HG02970 (cell line): ENCODE measurements around the gene PPP1R9A.
"Not testable (repeated sequence)": the region's sequence is repeated elsewhere in the genome, so short reads cannot be mapped to it uniquely, and the experiment has no call there.

Source experiments
- ATAC-seq: cut with Tn5 transposase; IDR thresholded peaks from one replicate; pipeline ENCODE4 v1.9.1; 2021; ENCODE audit warnings: mild to moderate bottlenecking, moderate library complexity, moderate number of reproducible peaks; ENCODE audit not compliant: unreplicated experiment, low FRiP score

PPP1R9A gene

DNA sequence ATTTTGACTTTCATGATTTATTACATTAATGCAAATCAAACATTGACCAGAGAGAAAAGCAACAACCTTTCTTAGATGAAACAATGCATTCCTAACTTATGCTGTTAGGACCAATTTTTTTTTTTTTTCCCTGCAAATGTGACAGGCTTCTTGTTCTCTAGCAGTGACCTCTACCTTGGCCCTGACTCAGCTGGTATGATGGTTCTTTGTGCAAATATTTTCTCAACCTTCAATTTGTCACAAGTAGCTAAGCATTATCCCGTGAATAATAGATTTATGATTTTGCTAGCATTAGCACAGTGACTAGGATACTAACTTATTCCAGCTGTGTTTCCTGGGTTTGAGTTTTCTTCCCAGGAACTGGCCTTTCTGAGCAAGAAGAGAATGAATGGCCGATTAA, 64.9 kb downstream of the PPP1R9A start:
- ATAC-seq = no peak

DNA sequence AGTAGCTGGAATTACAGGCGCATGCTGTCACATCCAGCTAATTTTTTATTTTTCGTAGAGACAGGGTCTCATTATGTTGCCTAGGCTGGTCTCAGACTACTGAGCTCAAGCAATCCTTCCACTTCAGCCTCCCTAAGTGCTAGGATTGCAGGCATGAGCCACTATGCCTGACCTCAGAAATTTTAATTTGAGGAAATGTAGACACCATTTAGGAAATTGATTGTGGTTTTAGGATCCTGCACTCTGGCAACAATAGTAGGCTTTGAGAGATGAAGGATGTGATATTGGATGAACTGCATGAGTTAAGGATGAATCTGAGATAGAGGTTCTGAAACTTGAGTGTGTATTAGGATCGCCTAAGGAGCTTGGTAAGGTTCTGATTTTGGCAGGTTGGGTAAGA, 66.5 kb downstream of the PPP1R9A start:
- ATAC-seq = no peak

DNA sequence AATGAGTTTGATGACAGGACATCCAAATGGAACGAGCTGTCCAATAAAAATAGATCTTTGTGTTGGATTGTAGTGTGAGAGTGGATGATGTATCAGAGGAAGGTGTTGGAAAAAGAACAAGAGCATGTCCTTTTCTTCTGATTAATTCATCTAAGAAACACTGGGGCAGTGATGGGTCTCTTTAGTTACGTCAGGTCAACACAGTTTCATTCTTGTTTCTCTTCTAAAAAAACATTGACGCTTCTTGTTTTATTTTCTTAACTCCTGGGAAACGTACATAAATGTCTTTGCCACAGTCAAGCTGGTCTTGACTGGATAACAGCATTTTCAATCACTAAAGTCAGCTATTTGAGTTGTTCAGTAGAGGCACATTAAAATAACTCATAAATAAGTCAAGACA, 67.0 kb downstream of the PPP1R9A start:
- ATAC-seq = no peak

DNA sequence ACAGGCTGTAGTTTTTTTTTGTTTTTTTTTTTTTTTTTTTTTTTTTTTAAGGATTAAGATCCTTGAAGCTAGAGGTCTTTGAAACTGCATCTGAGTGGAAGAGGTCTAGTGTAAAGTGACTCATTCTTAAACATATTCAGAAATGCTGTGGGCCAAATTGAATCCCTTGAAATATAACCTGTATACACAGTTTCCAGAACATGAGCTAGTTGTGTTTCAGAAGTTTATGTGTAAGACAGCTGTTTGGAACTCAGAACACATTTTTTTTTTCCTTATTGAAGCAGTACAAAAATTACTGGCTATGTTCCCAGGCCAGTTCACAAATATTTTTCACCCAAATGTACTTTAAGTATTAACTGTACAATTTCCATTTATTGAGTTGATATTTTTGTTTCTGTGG, 67.9 kb downstream of the PPP1R9A start:
- no peak for ATAC-seq

DNA sequence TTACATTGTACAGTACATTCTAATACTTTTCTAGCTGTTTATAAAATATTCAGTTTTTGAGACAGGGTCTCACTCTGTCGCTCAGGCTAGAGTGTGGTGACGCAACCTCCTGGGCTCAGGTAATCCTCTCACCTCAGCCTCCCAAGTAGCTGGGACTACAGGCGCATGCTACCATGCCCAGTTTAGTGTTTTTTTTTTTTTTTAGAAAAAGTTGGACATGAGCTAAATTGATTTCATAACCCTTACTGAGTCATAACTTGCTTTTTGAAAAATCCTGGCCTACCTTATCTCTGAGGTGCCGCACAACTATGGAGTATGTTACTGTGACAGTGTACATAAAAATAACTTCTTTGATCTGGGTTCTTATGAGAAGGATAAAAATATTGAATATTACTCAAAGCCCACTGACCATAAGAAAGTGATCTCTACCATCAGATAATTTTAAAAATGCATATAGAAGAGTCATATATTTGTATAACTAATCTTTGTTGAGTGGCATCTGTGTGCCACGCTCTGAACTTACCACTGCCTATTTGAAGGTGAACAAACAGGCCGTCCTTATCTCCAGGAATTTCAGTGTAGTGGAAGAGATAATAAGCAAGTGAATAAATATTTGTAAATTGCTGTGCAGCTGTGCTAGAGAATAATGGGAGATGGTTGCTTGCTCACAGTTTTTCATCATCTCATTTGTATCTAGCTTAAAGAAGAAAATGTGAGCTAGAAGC, 73.2 kb downstream of the PPP1R9A start:
- no peak for ATAC-seq

DNA sequence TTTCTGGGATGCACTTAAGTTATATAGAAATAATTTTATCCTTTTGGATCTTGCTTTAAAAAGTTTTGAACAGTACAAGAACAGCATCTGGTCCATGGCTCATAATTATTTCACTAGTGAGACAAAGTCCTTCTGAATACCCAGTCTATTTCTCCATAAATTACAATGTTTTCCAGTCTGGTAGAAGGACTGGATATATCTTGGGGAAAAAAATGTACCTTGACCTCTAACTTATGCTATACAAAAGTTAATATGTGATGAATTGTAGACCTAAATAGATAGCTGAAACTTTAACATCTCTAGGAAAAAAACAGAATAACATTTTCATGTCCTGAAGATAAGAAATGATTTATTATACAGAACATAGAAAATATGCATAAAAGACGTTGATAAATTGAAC, 88.5 kb downstream of the PPP1R9A start:
- no peak for ATAC-seq

DNA sequence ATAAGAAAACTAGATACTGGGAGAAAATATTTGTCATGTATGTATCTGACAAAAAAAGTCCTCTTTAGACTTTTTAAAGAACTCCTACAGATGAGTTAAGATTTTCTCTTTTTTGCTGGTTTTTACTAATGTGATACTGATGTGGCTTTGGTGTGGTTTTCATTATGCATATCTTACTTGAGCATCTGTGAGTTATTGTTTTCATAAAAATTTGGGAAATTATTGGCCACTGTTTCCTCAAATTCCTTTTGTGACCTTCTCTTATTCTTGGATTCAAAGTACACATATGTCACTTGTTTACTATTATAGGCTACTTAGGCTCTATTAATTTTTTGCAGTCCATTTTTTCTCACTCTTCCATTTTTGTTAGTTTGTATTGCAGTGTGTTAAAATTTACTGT, 89.0 kb downstream of the PPP1R9A start:
- ATAC-seq = no peak

DNA sequence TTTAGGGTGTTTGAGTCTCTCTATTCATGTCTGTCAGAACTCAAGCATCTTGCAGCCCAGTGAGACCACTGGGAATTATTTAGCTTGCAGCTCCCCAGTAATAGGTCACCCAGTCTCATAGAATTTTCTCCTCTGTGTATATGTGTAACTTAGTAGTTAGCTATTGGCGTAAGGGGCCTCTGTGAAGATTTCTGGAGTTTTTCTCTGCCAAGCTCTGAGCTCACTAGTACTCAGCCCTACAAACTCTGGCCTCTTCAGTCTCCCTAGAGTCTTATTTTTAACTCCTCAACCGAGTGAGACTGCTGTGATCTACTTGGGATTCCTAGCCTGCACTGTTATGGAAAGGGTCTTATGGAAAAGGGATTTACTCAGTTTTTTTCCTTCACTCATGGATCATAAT, 90.2 kb downstream of the PPP1R9A start:
- no peak for ATAC-seq

DNA sequence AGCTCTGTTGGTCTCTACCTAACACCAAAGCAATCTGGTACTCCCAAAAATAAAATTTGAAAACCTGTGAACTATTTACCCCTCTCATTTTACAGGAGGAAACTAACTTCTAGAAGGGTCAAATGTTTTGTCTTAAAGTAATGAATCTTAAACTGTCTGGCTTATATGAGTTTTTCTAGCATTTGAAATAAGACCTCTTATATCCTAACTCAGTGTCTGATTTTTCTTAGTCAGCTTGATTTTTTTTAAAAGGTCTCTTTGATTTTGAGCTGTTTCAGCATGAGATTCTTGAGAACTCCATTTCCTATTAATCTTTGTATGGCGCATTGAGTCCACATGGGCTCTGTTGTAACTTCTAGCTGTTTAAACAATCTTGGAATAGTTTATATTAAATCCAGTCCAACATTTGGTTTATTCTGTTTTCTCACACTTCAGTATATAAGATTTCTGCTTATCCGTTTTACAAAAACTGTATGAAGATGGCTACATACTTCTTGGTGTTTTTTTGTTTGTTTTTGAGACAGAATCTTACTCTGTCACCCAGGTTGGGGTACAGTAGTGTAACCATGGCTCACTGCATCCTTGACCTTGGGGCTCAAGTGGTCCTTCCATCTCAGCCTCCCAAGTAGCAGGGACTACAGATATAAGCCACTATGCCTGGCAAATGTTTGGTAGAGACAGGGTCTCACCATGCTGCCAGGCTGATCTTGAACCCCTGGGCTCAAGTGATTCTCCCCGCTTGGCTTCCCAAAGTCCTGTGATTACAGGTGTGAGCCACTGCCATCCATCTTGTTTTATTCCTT, 91.1 kb downstream of the PPP1R9A start:
- ATAC-seq = no peak

DNA sequence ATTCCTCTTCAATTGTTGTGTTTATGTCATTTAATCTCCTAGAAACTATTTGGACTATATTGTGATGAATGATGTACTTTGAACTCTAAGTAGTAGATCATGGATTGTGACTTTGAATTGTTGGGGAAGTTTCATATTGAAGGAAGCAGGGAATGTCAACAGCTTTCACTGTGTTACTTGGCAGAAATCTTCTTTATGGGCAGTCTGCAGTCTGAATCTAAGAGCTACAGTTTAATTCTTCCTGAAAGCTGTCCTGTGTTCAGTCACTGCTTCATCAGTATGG, 91.6 kb downstream of the PPP1R9A start:
- no peak for ATAC-seq

DNA sequence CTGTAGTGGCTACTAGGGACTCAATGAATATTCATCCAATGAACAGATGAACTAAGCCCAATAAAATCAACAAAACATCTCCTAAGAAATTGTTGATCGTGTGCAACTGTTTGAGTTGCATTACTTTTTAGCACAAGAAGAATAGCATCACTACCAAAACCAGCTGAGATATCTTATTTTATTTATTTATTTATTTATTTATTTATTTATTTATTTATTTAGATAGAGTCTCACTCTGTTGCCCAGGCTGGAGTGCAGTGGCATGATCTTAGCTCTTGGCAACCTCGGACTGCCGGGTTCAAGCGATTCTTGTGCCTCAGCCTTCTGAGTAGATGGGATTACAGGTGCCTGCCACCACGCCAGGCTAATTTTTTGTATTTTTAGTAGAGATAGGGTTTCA, 92.2 kb downstream of the PPP1R9A start:
- ATAC-seq = not testable (repeated sequence)

DNA sequence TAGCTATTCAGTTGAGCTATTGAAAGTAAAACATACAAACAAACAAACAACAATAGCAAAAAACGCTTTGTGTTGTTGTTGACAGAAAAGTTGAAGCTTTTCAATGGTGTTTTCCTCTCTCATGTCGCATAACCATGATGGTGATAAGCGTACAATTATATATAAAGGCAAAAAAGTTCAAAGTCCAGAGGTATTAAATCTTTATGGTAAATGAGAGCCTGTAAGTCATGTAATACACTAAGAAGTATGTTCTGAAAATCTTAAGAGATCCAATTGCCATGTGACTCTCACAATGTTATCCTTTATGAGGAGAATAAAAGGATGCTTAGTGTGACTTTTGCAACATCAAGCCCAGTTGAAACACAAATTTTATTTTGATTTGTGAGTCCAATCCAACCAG, 93.9 kb downstream of the PPP1R9A start:
- no peak for ATAC-seq

DNA sequence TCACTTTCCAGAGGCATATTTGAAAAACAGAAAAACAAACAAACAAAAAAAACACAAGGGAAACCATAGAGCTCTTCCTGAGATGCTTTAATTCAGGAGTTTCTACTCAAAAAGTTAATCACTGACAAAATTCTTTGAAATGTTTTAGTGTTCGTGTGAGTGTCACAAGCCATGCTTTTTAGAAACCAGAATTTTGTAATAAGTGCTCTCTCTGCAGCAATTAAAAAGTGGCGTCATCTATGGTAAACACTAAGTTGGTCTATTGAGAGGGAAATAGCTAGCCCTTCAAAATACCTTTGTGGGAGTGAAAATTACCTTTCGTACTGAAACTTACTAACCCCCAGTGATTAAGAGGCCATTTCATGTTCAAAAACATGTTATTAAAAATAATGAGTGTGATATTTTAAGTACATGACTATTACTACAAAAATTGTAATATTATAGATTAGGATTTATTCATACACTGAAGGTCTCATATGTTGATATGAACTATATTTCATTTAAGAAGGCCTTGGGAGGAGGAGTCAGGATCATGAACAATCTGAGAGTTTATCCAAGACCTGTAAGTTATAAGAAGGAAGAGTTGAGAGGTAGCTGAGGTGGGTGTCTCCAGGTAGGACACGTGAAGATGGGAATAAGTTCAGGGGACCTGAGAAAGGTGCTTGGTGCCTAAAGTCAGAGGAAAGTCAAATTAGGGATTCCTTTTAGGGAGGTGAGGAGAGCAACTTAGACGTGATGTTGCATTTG, 94.6 kb downstream of the PPP1R9A start:
- no peak for ATAC-seq

DNA sequence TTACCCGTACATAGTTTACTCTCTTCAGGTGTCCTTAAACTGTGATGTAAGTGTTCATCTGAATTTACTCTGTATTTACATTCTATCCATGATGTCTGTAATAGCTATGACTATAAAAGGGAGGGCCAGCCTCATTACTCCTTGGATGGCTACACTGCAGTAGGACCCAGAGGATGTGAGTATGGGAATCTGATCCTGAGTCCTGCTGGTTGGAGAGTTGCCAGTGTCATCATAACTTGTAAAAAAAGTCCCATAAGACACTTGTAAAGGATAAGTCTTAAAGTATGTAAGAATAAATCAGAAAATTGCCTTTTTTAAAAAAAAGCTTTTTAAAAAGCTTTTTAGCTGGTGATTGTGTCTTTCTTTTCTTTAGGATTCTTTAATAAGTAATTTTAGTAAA, 95.4 kb downstream of the PPP1R9A start:
- no peak for ATAC-seq

DNA sequence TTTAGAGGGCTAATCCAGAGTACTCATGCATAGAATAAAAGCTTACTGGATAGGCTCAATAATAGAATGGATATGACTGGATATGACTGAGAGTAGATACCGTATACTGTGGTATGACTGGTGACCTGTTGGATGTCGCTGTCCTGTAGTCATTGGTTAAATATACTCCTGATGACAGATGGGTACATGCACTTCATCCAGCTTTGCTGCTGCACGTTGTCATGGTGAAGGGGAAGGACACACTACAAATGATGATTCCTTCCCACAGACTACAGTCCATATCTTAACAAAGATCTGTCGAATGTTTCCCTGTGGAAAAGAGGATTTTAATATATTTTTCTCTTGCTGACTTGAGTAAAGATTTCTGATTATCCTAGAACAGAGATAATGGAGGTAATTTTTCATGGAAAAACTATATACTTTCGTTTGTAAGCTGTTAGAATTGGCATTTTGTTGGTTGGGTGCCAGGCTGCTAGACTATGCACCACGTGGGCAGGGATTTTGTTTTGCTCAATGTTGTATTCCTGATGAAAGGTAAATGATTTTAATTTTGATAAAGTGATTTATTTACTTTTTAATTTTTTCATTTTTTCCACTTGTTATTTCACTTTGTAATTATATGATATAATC, 97.3 kb downstream of the PPP1R9A start:
- no peak for ATAC-seq

DNA sequence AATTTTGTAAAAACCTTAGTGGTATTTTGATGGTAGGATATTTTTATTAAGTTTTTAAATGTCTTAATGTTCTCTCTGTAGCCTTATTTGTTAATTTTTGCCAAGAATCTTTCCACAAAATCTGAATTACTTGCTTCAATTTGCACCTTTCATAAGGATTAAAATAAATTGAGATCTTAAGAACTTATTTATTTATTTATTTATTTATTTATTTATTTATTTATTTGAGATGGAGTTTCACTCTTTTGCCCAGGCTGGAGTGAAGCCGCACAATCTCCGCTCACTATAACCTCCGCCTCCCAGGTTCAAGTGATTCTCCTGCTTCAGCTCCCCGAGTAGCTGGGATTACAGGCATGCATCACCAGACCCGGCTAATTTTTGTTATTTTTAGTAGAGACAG, 98.6 kb downstream of the PPP1R9A start:
- ATAC-seq = no peak

DNA sequence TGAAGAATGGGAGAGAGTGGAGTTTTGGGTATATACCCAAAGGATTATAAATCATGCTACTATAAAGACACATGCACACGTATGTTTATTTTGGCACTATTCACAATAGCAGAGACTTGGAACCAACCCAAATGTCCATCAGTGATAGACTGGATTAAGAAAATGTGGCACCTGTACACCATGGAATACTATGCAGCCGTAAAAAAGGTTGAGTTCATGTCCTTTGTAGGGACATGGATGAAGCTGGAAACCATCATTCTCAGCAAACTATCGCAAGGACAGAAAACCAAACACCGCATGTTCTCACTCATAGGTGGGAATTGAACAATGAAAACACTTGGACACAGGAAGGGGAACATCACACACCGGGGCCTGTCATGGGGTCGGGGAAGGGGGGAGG, 101.4 kb downstream of the PPP1R9A start:
- not testable (repeated sequence) for ATAC-seq

DNA sequence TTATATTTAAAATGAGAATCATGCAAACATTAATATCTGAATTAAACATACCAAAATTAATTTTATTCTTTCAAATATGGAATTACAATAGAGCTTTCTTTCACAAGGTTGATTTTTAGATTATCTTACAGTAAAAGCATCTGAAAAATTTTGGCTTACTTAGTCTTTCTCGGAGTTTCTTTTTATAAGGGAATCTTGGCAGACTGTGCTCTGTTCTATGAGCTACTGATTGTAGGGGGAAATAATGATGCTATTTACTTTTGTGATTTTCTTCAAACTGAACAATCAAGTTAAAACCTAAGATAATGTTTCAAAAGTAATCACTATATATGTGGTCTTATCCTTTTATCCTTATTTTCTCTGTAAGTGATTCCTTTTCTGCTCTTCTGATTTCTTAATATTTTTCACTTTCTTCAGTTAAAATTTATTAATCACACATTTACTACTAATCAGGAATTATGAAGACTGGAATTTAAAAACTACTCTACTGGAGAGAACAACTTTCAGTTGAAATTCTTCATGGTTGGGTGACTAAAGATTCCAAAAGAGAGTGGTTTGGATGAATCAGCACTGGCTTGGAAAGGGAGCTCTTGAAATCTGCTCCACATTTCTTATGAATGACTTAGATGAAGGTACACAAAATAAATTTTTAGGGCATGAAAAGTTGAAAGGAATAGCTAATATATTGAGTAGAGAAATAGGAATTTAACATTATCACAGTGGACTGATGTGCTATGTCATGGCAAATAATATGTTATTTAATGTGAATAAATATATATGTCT, 103.9 kb downstream of the PPP1R9A start:
- ATAC-seq = no peak

DNA sequence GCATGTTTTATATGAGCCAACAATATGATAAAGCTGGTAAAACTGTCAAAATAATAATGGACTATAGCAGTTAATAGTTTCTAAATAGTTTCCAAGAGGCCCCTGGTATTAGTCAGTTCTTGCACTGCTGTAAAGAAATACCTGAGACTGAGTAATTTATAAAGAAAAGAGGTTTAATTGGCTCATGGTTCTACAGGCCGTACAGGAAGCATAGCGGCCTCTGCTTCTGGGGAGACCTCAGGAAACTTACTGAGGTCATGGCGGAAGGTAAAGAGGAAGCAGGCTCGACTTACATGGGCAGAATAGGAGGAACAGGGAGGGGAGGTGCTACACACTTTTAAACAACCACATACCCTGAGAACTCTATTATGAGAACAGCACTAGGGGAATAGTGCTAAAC, 104.6 kb downstream of the PPP1R9A start:
- ATAC-seq = no peak

DNA sequence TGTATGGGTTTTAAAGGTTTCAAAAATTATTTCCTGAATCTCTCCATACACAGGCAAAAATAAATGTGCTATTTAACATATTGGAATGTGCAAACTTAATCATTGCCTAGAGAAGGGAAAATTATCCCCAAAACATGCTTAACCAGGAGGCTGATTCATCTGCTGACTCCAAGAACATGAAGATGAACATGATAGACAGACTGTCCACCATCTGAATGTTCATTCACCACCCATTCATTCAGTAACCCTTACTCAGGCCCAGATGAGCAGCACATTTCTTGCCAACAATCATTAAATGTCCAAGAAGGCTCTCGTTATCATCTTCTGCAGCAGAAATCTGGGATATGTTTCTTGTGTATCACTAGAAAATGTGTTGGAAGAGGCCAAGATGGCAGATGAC, 110.6 kb downstream of the PPP1R9A start:
- ATAC-seq = no peak
